Uterus (tissue), 4 donors: ENCODE results near the gene NTNG1. TPM values are rescaled to one million over a fixed set of nuclear protein-coding genes. Genes with fewer than 3 reads are reported as not detected.

Source experiments
- DNase-seq, 2 donors: peaks; one replicate each; pipeline ENCODE4 v3.0.0-alpha.2; 2019 to 2020
- H3K27ac ChIP-seq, 2 donors: fragments of 200-600 bp; sonication (generic); 1 replicate in 1 of 2; 2 replicates in 1 of 2; pipeline ENCODE4 v1.5.1; 2016 to 2018
- H3K27me3 ChIP-seq, 2 donors: fragments of 200-600 bp; sonication (generic); one replicate each; pipeline ENCODE4 v1.5.1; 2018 to 2019; ENCODE audit warnings: control low read depth in 1 of 2
- H3K36me3 ChIP-seq, 2 donors: fragments of 200-600 bp; sonication (generic); one replicate each; pipeline ENCODE4 v1.5.1; 2019; ENCODE audit warnings: control low read depth in 1 of 2
- H3K4me1 ChIP-seq, 2 donors: fragments of 200-600 bp; sonication (generic); one replicate each; pipeline ENCODE4 v1.5.1; 2018 to 2019; ENCODE audit warnings: control low read depth in 1 of 2
- H3K4me3 ChIP-seq, 2 donors: fragments of 200-600 bp; sonication (generic); 1 replicate in 1 of 2; 2 replicates in 1 of 2; pipeline ENCODE4 v1.5.1; 2018 to 2019; ENCODE audit warnings: mild to moderate bottlenecking in 1 of 2
- H3K9me3 ChIP-seq, 2 donors: fragments of 200-600 bp; sonication (generic); one replicate each; pipeline ENCODE4 v1.5.1; 2019; ENCODE audit warnings: control low read depth in 1 of 2
- POLR2A ChIP-seq, 2 donors: fragments of 450-650 bp; IDR thresholded peaks; one replicate each; pipeline ENCODE4 v1.6.1; 2016; ENCODE audit warnings: antibody characterized with exemption in 2 of 2, mild to moderate bottlenecking in 1 of 2, moderate library complexity in 1 of 2
- intact Hi-C: fragments of 100-400 bp; cut with DNase I; formaldehyde crosslinking; loops from one replicate; pipeline ENCODE4 v1.15.1; 2023; ENCODE audit warnings: low total_unique reads
- total RNA-seq, 4 donors: library from RNA; depleted of rRNA in 3 of 4; stranded (reverse); fragments of >200 nt in 3 of 4; gene quantifications; one replicate each; pipeline versions ENCODE4 v1.1.0 to v1.2.4, GENCODE V29; 2014 to 2023
- TF ChIP-seq, protein P1 (sequence below), 4 experiments: fragments of 200-600 bp in 2 of 4; fragments of 450-650 bp in 2 of 4; sonication (generic) in 2 of 4; IDR thresholded peaks; one replicate each; pipeline ENCODE4 v1.5.1; 2016 to 2019; ENCODE audit warnings: antibody characterized with exemption in 4 of 4, mild to moderate bottlenecking in 2 of 4, moderate library complexity in 1 of 4
- donor health status: DM: yes; HTN: yes; CAD: no.

Gene NTNG1
- total RNA-seq, 4 donors from 2014 or later = 1.2 to 11.9 TPM; not detected in 2

DNA sequence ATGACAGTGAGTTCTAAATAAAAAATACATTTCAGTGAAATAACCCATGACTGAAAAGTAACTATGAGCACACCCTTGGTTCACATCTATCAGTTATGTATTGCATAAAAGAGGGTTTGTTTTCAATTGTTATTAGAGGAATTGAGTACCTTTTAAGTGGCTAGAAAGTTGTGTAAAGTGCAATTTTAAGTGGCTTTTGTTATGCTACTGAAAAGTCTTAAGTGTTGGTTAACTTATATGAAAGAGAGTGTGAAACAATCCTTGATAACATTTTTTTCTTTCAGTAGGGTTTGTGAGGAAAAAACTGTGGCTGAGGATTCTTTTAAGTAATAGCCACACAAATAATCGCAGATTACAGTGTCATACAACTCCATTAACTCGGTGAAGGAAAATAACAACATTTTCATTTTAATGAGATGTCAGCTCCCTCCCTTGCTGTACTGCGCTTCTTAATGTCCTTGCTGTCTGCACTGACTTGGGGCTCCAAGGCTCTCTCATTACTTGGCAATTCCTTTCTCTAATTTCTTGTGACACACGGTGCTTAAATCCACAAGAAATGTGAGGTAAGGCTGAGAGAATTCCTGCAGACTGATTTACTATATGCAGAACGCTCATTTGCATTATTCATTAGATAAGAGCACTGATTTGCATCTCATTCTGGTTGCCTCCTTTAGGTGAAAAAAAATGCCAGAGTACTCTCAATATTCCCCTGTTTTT lies 40.6 kb downstream of the NTNG1 start:
- Histone ChIP-seq H3K27ac (no peak overlapping the region), H3K4me3 (no peak overlapping the region), H3K4me1 (no peaks in the 10 kb centered on the region), H3K9me3 (no peaks in the 10 kb centered on the region), H3K27me3 (no peaks in the 10 kb centered on the region), H3K36me3 (no peaks in the 10 kb centered on the region)
- TF ChIP-seq POLR2A (IDR thresholded peaks at IDR 0.05) = no peak
- TF ChIP-seq, protein P1, sequence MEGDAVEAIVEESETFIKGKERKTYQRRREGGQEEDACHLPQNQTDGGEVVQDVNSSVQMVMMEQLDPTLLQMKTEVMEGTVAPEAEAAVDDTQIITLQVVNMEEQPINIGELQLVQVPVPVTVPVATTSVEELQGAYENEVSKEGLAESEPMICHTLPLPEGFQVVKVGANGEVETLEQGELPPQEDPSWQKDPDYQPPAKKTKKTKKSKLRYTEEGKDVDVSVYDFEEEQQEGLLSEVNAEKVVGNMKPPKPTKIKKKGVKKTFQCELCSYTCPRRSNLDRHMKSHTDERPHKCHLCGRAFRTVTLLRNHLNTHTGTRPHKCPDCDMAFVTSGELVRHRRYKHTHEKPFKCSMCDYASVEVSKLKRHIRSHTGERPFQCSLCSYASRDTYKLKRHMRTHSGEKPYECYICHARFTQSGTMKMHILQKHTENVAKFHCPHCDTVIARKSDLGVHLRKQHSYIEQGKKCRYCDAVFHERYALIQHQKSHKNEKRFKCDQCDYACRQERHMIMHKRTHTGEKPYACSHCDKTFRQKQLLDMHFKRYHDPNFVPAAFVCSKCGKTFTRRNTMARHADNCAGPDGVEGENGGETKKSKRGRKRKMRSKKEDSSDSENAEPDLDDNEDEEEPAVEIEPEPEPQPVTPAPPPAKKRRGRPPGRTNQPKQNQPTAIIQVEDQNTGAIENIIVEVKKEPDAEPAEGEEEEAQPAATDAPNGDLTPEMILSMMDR (IDR thresholded peaks at IDR 0.05) = no peak
- DNase-seq = no peak
- intact Hi-C loops = no loop called here

DNA sequence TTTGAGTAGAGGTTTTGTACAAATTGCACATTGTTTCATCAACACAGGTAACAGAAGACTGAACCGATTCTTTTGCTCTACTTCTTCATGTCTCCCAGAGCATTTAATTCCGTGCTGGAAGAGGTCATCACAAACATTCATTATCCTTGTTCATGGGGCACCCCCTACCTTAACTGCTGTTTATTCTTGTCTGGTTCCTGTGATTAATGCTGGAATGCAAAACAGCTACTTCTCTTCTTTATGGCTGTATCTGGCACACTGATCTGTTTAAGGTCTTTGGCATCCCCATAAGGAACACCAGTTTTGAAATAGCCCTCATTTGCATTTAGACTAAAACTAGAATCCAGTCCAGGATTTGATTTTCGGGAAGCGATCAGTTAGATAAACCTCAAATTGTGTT lies 42.2 kb downstream of the NTNG1 start:
- intact Hi-C loops = no loop called here
- H3K36me3 ChIP-seq = no peaks in the 10 kb centered on the region
- no peaks in the 10 kb centered on the region for H3K27me3 ChIP-seq
- H3K4me1 ChIP-seq = no peaks in the 10 kb centered on the region
- no peak for TF ChIP-seq POLR2A (IDR thresholded peaks at IDR 0.05)
- TF ChIP-seq, protein P1 (IDR thresholded peaks at IDR 0.05) = no peak
- no peak overlapping the region for H3K27ac ChIP-seq
- H3K9me3 ChIP-seq = no peaks in the 10 kb centered on the region
- H3K4me3 ChIP-seq = no peak overlapping the region
- no peak for DNase-seq

DNA sequence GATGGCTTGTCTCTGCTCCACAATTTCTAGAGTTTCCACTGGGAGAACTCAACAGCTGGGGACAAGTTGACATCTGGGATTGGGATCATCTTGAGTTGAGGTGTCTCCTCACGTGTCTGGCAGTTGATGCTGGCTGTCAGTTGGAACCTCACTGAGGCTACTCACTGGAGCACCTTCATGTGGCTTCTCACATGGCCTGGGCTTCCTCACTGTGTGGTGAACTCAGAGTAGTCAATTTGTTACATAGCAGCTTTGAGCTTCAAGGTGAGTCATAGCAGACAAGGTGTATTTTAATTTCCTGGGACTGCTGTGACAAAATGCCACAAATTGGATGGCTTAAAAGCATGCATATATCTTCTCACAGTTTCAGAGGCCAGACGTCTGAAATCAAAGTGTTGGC lies 44.0 kb downstream of the NTNG1 start:
- TF ChIP-seq, protein P1 (IDR thresholded peaks at IDR 0.05) = no peak
- no peak for TF ChIP-seq POLR2A (IDR thresholded peaks at IDR 0.05)
- intact Hi-C loops = no loop called here
- H3K36me3 ChIP-seq = no peaks in the 10 kb centered on the region
- H3K4me1 ChIP-seq = no peaks in the 10 kb centered on the region
- no peaks in the 10 kb centered on the region for H3K9me3 ChIP-seq
- no peaks in the 10 kb centered on the region for H3K27me3 ChIP-seq
- no peak overlapping the region for H3K27ac ChIP-seq
- no peak overlapping the region for H3K4me3 ChIP-seq
- no peak for DNase-seq

DNA sequence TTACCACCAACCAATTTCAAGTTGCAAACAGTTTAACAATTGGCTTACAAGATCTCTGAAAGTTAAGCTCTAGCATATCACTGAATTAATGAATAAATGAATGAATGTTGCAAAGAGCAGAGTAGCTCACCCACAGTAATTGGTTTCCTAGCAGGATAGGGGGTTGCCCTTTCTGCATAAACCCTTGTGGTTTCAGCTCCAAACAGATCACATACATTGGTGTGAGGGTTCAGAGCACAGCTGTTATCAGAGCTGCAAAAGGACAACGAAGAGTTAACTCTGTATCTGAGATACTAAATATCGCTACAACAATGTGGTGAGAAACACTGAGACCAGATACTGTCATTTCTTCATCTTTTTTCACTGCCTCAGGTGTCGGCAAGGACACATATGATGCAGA lies 46.6 kb downstream of the NTNG1 start:
- H3K4me1 ChIP-seq = no peaks in the 10 kb centered on the region
- H3K27me3 ChIP-seq = no peaks in the 10 kb centered on the region
- no peak overlapping the region for H3K4me3 ChIP-seq
- TF ChIP-seq, protein P1 (IDR thresholded peaks at IDR 0.05) = no peak
- no peak for TF ChIP-seq POLR2A (IDR thresholded peaks at IDR 0.05)
- no peak overlapping the region for H3K27ac ChIP-seq
- intact Hi-C loops = no loop called here
- DNase-seq = no peak
- no peaks in the 10 kb centered on the region for H3K36me3 ChIP-seq
- no peaks in the 10 kb centered on the region for H3K9me3 ChIP-seq

DNA sequence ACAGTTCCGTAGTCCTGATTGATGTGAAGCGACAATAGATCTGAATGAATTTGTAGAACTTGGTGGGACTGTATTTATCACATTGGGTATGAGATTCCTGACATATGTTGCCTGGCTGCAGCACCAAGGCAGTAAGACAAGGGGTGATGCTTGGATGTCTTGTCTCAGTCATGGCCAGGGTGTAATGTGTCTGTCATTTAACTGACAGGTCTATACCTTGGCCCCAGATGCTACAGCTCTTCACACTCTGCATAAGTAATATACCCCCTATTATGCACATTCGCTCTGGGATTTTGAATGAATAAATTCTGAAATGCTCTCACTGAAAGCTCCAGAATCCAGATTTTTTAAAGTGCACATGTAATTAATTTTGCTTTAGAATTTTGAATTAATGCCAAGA lies 47.3 kb downstream of the NTNG1 start:
- no peak for DNase-seq
- Histone ChIP-seq H3K27ac (no peak overlapping the region), H3K9me3 (no peaks in the 10 kb centered on the region), H3K36me3 (no peaks in the 10 kb centered on the region), H3K4me3 (no peak overlapping the region), H3K4me1 (no peaks in the 10 kb centered on the region), H3K27me3 (no peaks in the 10 kb centered on the region)
- intact Hi-C loops = no loop called here
- TF ChIP-seq, protein P1 (IDR thresholded peaks at IDR 0.05) = no peak
- TF ChIP-seq POLR2A (IDR thresholded peaks at IDR 0.05) = no peak
